IMR-90 (cell line): ENCODE data around the gene ASB1.

ENCODE experiments used
- CEBPB ChIP-seq: IDR thresholded peaks from 2 replicates; pipeline ENCODE4 v1.6.1; 2012; ENCODE audit warnings: low read depth, low read length, improper control_type of control experiment
- CTCF ChIP-seq: conservative IDR thresholded peaks from 2 replicates; pipeline ENCODE4 v1.5.1; 2012; ENCODE audit warnings: mild to moderate bottlenecking, low read depth, low read length, improper control_type of control experiment
- NFE2L2 ChIP-seq: fragments of 150-350 bp; IDR thresholded peaks from 2 replicates; pipeline ENCODE4 v1.6.1; 2016; ENCODE audit warnings: low read depth, mild to moderate bottlenecking, low read length
- POLR2A ChIP-seq: IDR thresholded peaks from 2 replicates; pipeline ENCODE4 v1.6.1; 2012; ENCODE audit warnings: mild to moderate bottlenecking, low read depth, low read length
- RAD21 ChIP-seq: IDR thresholded peaks from 2 replicates; pipeline ENCODE4 v1.6.1; 2012; ENCODE audit warnings: low read length, improper control_type of control experiment
- SMC3 ChIP-seq: fragments of 150-350 bp; IDR thresholded peaks from 2 replicates; pipeline ENCODE4 v1.6.1; 2016; ENCODE audit warnings: low read depth, mild to moderate bottlenecking, antibody characterized with exemption, low read length, moderate library complexity
- USF2 ChIP-seq: fragments of 150-350 bp; IDR thresholded peaks from 2 replicates; pipeline ENCODE4 v1.6.1; 2017; ENCODE audit warnings: mild to moderate bottlenecking, antibody characterized with exemption, low read length, low read depth

GRCh38 chr2:238461051-238461450 is 34.3 kb downstream of the ASB1 start:
- TF ChIP-seq CTCF (no peak), CEBPB (no peak), POLR2A (no peak), USF2 (no peak), SMC3 (no peak), NFE2L2 (no peak), RAD21 (no peak)
